Right renal pelvis (tissue), 4 donors: ENCODE measurements around the gene TMEM41B. TPM values are rescaled to one million over a fixed set of nuclear protein-coding genes. Genes with fewer than 3 reads are reported as not detected.
"Not testable (repeated sequence)": the region's sequence is repeated elsewhere in the genome, so short reads cannot be mapped to it uniquely, and the experiment has no call there.

Experiments used
- DNase-seq, 4 donors: peaks; one replicate each; pipeline ENCODE4 v3.0.0-alpha.2; 2013; ENCODE audit warnings: low read depth in 4 of 4, low spot score in 3 of 4, missing footprints in 1 of 4
- polyA plus RNA-seq, 4 donors: library from polyadenylated mRNA; unstranded; fragments of 120-200 nt; gene quantifications; one replicate each; pipeline ENCODE4 v1.2.1, GENCODE V29; 2013; ENCODE audit not compliant: insufficient read length in 4 of 4

Gene TMEM41B
- polyA plus RNA-seq, 4 donors, result 33.5 to 46.8 (median 43.6) TPM

GRCh38 chr11:9264316-9265210, 49.8 kb downstream of the TMEM41B start:
- peak in 3 of 4 donors; percentile 50 to 65 (median 61) for DNase-seq

GRCh38 chr11:9263840-9264315, 50.5 kb downstream of the TMEM41B start:
- DNase-seq, result peak in 2 of 4 donors; percentile 18 to 30

GRCh38 chr11:9260838-9261146, 53.6 kb downstream of the TMEM41B start:
- DNase-seq, result not testable (repeated sequence)

GRCh38 chr11:9259981-9260837, 54.2 kb downstream of the TMEM41B start:
- DNase-seq, result no peak

- DNase-seq, result not testable (repeated sequence)
Measured at GRCh38 chr11:9258279-9258678, 56.1 kb downstream of the TMEM41B start.

- no peak for DNase-seq
Measured at GRCh38 chr11:9254416-9254815, 60.0 kb downstream of the TMEM41B start.

- DNase-seq, result no peak
Measured at GRCh38 chr11:9253086-9253485, 61.3 kb downstream of the TMEM41B start.

- no peak for DNase-seq
Measured at GRCh38 chr11:9251311-9251710, 63.1 kb downstream of the TMEM41B start.

- DNase-seq, result no peak
Measured at GRCh38 chr11:9250139-9250582, 64.2 kb downstream of the TMEM41B start.

- DNase-seq, result no peak
Measured at GRCh38 chr11:9249252-9249651, 65.1 kb downstream of the TMEM41B start.

GRCh38 chr11:9247863-9248262, 66.5 kb downstream of the TMEM41B start:
- no peak for DNase-seq

GRCh38 chr11:9236242-9236641, 78.2 kb downstream of the TMEM41B start:
- DNase-seq, result not testable (repeated sequence)

- no peak for DNase-seq
Measured at GRCh38 chr11:9232482-9232881, 81.9 kb downstream of the TMEM41B start.

GRCh38 chr11:9231848-9232177, 82.6 kb downstream of the TMEM41B start:
- DNase-seq, result peak in 3 of 4 donors; percentile 25 to 52 (median 48)

Other genes starting within 250 kb of the TMEM41B start
- gene SCUBE2, start 223.0 kb downstream of the TMEM41B start, polyA plus RNA-seq, result 1 to 10 TPM; 6.9 to 7.7 (median 7.3) TPM
- 10 to 100 TPM; 77.7 to 95.5 (median 90.0) TPM for gene DENND5A, start 49.2 kb downstream of the TMEM41B start, polyA plus RNA-seq
- gene IPO7, start 70.1 kb upstream of the TMEM41B start, polyA plus RNA-seq, result 100 to 1,000 TPM; 103 to 126 (median 122) TPM
- 10 to 100 TPM; 25.9 to 31.7 (median 28.2) TPM for gene ZNF143, start 146.4 kb upstream of the TMEM41B start, polyA plus RNA-seq